ENCODE measurements around the gene IMPA2.

- TF ChIP-seq REST (IDR thresholded peaks at IDR 0.05; ENCODE audit: borderline replicate concordance in 1 of 2, low read depth in 1 of 2, low read length in 2 of 2) = no peak
- no peak for TF ChIP-seq PHF8 (CRISPR knock-in tag; IDR thresholded peaks at IDR 0.05)
- TF ChIP-seq SMAD3 (CRISPR knock-in tag; IDR thresholded peaks at IDR 0.05) = no peak
- no peak for TF ChIP-seq RAD21 (CRISPR knock-in tag; IDR thresholded peaks at IDR 0.05)
- TF ChIP-seq ZNF597 (CRISPR knock-in tag; IDR thresholded peaks at IDR 0.05) = no peak
- no peak for TF ChIP-seq KAT8 (CRISPR knock-in tag; IDR thresholded peaks at IDR 0.05)
- no peak for TF ChIP-seq CTCF (CRISPR knock-in tag; IDR thresholded peaks at IDR 0.05)
- TF ChIP-seq NFYC (CRISPR knock-in tag; IDR thresholded peaks at IDR 0.05) = no peak
- TF ChIP-seq HMGXB3 (CRISPR knock-in tag; IDR thresholded peaks at IDR 0.05; ENCODE audit: borderline replicate concordance) = no peak
- TF ChIP-seq NFIC (IDR thresholded peaks at IDR 0.05; ENCODE audit: low read length) = no peak
Observed at GRCh38 chr18:11948852-11949523, 32.3 kb upstream of the IMPA2 start.

All from HepG2 (cell line).